GF-D8 (cell line): ENCODE measurements around the gene ZHX3.

Experiments
- DNase-seq: peaks from one replicate; lab custom pipeline; 2025; lab: John Stamatoyannopoulos, UW

The ZHX3 gene

DNA sequence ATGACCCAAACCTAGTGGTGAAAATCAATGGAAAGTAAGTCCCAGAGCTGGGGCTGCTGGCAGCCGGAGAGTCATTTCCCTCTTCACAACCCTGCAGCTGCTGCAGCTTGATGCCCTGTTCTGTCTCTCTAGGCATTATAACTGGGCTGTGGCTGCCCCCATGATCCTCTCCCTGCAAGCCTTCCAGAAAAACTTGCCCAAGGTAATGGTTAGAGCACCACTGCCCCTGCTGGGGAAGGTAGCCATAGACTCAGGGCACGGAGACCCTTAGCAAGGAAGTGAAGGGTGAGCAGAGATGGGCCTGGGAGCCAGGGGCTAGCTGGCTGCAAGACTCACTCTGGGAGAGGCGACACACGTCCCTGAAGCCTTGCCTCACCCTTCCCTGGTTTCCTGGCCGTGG is 35.1 kb upstream of the ZHX3 start:
- DNase-seq: no peak

DNA sequence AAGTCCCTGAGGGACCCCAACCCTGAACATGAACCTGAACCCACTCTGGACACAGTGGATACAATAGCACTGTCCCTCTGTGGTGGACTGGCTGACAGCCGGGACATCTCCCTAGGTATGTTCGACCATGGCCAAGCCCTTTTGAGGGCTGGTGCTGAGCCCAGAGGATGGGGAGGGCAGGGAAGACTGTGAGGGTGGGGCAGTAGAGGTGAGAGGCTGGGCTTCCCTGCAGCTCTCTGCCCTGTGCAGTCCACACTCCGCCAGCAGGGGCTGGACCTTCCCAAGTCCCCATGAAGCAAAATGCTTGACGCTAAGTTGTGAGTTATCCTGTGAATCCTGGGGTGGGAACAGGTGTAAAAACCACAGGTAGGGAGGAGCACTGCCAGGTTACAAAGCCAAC is 34.6 kb upstream of the ZHX3 start:
- DNase-seq: no peak

DNA sequence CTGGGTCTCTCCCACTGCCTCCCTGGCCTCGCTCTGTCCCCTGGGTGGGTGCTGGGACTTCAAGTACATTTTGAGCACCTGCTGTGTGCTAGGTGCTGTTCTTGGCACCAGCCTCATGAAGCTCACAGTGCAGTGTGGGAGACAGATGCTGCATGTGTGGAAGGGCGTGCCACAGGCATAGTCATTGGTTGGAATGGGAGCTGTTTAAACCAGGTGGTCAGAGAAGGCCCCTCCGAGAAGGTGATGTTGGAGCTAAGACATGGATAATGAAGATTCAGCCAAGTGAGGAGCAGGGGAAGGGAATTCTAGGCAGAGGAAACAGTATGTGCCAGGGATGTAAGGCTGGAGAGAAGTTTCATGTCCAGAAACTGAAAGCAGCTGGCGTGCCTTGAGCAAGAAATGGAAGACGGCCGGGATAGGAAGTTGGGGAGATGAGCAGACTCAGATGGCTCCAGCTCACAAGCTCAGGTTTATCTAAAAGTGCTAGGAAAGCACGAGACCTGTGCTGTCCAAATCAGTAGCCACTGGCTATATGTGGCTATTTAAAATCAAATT is 33.0 kb upstream of the ZHX3 start:
- DNase-seq: no peak

DNA sequence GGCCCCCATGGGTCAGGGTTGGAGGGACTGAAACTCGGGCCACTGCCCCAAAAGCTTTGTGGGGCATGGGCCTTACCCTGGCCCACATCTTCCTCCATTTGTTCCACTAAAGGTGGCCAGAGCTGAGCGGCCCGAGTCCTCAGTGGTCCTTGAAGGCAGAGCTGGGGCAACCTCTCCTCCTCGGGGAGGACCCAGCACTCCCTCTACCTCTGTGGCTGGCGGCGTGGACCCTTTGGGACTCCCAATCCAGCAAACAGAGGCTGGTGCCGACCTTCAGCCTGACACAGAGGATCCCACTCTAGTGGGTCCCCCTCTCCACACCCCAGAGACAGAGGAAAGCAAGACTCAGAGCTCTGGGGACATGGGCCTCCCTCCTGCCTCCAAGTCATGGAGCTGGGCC is 32.4 kb upstream of the ZHX3 start:
- DNase-seq: no peak

DNA sequence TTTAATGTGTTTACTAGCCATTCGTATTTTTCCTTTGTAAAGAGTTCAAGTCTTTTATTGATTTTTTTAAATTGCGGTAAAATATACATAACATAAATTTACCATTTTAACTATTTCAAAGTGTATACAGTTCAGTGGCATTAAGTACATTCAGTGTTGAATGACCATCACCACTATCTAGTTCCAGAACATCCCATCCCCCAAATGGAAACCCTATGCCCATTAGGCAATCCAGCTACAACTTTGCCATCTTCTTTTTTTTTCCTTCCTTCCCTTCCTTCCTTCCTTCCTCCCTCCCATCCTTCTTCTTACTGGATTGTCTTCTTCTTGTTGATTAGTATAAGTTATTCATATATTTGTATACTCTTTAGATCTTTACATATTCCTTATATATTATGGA is 31.7 kb upstream of the ZHX3 start:
- DNase-seq: no peak

DNA sequence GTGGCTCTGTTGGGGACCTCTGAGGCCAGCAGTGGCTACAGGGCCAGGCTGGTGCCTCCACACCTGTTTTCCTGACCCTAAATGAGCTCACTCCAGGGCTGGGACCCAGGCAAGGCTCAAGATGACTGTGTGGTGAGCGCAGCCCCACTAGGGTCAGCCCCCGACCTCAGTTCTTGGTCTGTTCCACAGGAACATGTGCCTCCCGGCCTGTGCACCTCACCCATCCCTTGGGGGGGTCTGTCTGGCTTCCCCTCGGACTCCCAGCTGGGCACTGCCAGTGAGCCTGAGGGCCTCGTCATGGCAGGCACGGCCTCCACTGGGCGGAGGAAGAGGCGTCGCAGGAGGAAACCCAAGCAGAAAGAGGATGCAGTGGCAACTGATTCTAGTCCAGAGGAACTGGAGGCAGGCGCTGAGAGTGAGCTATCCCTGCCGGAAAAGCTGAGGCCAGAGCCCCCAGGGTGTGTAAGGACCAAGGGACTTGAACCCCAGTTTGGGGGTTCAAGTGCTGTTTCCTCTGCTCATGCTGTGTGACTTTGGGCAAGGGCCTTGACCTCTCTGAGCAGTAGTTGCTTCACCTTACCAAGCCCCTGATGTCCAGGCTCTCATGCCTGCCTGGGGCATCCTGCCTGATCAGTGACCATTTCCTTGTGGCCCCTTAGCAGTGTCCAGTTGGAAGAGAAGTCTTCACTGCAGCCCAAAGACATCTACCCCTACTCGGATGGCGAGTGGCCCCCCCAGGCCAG is 31.1 kb upstream of the ZHX3 start:
- DNase-seq: no peak

DNA sequence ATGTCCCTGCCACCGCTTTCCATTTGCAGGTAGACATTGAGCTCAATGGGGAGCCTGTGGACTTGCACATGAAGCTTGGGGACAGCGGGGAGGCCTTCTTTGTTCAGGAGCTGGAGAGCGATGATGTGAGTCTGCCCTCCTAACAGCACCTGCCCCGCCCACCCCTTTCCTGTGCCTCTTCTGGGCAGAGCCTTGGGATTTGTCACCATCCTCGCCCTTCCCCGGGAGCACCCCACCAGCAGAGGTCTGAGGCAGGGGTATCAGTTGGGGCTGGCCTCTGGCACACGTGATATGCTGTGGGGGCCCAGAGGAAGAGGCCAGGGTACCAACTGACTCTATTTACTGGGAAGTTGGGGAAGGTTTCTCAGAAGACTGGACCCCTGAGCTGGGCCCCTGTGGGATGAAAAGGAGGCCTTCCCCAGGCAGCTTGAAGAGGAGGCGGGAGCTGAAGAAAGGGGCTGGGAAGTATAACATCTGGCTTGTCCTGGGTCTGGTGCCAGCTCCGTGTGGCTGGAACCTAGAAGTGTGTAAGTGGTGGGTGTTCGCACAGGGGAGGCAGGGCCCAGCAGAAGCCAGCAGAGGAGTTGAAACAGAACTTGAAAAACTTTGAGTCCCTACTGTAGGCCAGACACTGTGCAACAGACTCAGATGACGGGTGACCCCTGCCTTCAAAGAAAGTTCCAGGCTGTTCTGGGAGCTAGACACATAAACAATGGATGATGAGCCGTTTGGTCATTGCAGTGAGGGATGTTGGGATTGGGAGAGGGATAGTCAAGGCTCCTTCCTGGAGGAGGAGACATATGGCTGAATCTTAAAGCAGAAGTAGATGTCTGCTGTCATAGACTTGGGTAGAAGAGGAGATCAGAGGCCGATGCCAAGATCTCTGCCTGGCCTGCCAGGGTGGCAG is 30.2 kb upstream of the ZHX3 start:
- DNase-seq: no peak

DNA sequence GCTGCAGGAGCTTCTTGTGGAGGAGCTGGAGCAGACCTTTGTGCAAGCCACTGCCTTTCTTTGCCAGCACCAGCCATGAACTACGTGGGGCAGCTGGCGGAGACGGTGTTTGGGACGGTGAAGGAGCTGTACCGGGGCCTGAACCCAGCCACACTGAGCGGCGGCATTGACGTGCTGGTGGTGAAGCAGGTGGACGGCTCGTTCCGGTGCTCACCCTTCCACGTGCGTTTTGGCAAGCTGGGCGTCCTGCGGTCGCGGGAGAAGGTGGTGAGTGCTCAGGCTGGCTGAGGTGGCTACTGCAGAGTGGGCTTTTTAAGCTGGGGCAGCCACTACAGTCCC is 28.2 kb upstream of the ZHX3 start:
- no peak for DNase-seq

DNA sequence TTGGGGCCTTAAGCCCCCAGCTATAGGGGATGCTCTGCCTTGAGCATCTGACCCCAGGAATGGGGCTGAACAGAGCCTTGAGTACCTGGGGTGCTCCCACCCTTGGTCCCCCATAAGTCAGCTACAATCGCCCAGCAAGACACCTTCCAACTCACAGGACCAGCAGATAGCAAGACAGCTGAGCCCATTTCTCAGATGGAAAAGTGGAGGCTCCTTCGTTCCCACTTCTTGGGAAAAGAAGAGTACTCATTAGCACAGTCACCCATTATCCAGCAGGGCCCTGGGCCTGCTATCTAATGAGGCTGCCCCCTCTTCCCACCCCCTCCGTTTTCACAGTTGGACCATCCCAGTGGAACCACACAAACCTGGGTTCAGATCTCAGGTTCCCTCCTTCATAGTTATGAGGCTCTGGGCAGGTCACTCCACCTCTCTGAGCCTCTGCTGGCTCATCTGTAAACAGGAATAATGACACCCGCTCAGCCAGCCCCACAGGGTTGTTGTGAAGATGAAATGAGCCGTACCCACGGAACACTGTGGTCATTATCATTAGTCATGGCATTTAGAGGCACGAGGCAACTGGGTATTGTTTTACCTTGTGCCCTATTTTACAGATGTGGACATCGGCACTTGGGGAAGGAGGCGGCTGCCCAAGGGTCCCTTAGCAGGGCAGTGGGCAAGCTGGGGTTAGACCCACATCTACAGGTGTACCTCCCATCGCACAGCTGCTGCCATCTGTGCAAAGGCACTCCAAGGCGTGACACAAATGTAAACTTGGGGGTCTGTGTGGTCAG is 27.6 kb upstream of the ZHX3 start:
- DNase-seq: no peak

DNA sequence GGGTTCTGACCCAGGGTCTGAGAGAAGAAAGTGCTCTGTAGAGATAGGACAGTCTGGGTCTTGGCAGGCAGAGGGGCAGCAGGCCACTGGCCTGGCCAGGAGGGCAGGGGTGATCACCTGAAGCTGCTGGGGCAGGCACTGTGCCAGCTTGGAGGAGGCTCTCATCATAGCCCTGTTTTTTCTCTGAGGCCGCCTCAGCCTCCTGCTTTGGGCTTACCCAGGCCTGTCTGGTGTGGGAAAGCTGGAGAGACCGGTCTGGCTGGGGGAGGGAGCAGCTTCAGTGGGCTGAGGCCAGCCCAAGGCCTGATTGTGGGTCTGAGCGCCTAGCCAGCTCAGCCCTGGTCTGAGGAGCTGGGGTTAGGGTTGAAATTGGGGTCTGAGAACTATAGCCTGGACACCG is 26.9 kb upstream of the ZHX3 start:
- DNase-seq: no peak

DNA sequence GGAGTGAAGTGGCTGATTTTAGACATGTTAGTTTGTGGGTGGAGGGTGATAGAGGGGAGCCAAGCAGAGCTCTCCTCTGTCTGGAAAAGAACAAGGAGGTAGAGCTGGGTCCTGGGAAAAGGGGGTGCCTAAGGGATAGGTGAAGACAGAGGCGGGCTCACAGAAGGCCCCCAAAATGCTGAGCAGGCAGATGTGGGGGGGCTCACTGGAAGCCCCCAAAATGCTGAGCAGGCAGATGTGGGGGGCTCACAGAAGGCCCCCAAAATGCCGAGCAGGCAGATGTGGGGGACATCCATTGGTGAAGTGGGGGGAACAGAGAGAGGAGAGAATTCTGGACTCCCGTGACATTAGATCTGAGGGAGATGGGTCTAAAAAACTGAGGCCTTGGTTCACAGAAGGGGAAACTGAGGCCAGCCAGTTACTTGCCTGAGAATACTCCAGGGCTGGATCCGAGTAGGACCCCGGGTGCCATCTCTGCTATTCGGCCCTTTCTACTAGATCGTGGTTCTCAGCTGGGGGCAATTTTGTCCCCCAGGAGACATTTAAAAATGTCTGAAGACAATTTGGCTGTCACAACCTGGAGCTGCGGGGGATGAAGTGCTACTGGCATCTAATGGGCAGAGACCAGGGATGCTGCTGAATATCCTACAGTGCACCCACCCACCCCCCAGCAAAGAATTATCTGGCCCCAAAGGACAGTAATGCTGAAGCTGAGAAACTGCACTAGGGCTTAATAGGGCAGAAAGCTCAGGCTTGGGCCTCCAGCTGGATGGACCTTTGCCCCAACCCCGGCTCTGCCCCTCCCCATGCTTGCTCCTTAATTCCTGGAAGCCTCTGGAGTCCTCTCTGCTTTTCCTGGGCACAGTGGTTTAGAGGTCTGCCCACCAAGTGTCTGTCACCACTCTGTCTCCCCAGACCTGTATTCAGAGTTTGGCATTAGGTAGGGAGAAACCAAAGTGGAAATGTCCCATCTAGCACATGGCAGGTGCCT is 25.2 kb upstream of the ZHX3 start:
- no peak for DNase-seq

DNA sequence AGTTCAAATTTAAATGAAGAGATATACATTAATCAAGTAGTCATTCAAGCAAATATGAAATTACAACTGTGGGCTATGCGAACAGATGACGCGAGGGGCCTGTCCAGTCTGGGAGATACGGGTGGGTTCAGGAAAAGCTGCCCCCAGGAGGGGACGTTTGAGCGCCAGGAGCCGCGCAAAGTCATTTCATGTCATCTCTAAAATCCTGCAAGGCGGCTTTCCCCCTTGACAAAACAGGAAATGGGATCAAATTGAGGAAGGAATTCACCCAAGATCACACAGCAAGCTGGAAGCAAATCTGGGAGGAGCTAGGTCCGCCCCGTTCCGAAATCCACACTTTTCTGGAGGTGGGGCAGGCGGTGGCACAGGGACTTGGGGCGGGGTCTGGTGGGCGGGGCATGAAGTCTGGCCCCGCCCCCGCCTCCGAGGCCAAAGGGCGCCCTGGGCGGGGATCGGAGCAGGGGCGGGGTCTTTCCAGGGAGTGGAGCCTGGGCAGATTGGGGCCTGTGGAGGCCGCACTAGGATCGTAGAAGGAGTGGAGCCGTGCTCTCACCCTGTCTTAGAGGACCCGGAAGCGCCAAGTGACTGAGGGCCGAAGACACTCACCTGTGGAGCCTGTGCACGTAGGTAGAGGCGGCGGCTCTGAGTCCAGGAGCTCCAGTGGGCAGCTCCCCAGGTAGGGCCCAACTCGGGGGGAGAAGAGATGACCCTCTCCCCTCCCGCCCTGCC is 23.0 kb upstream of the ZHX3 start, which contains the start of gene LPIN3:
Gene LPIN3 (plus strand): TSS at position 495 of the 729 bp plus-strand sequence. CDS start 4,983 bp downstream, outside the sequence.
- no peak for DNase-seq

DNA sequence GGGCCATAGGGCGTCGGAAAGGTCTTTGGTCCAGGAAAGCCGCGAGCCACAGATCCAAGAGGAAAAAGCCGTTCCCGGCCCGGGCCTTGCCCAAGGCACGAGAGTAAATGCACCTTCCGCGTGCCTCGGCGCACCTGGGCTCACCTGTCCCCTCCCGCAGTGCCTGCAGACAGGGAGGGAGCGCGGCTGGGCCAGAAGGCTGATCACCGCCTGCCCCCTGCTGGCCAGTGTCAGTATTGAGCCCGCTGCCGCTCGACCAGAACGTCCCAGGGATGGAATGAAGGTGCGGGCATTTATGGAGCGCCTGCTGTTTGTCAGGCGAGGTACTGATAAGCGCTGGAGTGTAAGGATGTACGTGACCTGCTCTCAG is 22.4 kb upstream of the ZHX3 start:
- no peak for DNase-seq

DNA sequence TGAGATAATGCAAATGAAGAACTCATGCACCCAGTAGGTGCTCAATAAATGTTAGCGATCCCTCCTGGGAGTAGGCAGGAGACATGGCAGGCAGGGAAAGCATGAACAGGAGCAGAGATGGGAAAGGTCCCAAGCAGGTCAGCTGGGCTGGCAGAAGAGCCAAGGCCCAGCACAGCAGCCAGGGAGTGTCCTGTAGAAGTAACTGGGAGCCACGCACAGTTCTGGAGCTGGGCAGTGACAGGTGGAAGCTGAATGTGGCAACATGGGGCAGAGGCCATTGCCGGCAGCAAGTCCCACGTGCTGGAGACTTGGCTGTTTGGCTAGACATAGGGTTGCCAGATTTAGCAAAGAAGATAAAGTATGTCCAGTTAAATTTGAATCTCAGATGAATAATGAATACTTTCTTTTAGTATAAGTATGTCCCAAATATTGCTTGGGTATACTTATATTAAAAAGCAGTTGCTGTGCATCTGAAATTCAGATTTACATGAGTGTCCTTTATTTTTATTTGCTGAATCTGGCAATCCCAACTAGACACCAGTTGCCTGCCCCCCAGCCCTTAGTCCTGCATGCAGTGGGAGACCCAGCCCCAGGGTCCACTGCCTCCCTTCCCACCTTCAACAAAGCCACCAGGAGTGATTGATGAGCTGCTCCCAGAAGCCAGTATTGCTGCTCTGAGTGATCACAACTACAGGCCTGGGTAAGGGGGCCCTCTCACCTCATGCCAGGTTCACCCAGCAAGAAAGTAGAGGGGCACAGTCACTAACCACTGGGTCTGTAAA is 19.4 kb upstream of the ZHX3 start:
- DNase-seq: no peak

DNA sequence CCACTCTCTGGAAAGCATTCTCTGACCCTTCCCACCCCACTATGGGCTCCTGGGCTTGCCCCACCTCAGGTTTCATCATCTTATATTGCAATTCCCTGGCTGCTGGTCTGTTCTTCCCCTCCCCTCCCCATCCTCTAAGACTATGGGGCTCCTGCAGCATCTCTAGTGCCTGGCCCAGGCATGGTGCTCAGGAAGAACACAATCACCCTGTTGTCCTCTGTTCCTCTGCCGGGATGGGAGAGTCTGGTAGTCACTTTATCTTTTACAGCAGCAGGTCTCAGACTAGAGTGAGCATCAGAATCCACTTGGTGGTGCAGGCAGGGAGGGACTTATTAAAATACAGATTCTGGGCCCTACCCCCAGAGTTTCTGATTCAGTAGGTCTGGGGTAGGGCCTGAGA is 18.1 kb upstream of the ZHX3 start:
- no peak for DNase-seq

DNA sequence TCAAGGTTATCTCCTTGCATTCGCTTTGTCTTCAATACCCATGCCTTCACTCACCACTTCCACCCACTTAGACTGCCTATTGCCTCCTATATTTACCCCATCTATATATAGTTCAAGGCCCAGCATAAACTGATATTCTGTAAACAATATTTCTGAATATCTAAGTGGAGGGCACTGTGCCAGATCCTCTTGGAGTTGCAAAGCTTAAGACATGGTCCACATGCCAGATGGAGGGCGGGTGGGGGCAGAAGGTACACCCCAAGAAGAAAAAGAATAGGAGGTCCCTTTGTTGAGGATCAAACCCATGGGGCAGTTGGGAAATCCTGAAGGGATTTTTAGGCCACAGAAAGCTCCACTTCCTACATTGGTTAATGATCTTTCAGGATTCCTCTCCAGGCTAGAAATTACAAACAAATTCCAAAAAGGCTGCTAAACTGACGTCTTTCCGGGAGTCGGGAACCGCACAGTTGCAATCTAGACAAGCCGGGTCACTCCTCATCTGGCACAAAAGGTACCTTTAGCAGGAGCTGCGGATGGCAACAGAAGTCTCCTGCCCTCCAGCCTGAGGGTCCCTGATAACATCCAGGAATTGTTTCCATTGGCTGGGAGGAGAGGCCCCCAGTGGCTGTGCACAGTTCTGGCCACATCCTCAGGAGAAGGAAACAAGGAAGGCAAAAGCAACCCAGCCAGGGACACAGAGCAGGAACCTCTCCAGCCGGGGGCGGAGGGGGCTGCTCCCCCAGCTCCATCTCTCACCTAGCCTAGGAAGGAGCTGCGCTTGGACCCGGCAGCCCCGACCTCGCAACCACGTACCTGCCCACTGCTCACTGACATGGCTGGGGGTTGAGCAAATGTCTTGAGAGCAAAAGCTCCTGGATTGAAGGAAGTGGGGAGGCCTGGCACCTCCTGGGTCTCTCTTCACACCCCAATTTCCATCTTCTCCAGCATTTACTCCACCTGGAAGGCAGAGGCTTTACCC is 17.2 kb upstream of the ZHX3 start:
- DNase-seq: no peak

DNA sequence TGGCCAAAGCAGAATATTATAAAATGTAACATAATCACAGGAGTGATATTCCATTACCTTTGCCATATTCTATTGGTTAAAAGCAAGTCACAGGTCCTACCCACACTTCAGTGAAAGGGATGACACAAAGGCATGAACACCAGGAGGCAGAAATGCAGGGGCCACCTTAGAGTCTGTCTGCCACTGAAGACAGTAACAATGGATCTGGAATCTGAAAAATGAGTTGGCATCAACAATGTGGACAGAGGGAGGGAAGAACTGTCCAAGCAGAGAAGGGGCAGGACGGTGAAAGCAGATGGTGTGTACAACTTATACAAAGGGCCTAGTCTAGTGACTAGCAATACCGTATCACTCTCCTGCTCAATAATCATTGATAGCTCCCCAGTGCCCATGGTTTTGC is 16.5 kb upstream of the ZHX3 start:
- no peak for DNase-seq

DNA sequence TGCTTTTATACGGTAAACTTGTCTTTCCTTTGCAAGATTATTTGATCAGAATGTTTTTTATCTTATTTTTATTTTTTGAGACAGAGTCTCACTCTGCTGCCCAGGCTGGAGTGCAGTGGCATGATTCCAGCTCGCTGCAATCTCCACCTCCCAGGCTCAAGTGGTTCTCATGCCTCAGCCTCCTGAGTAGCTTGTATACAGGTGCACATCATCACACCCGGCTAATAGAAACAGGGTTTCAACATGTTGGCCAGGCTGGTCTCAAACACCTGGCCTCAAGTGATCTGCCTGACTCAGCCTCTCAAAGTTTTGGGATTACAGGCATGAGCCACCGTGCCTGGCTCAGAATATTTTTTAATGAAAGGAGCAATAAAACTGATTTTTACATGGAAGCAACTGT is 14.2 kb upstream of the ZHX3 start:
- DNase-seq: no peak
